GM23338 (cell line): ENCODE data around the gene HIC2. TPM values are rescaled to one million over a fixed set of nuclear protein-coding genes. Genes with fewer than 3 reads are reported as not detected.

Experiments
- ATAC-seq: fragments of 200-7000 bp; cut with Tn5 transposase; 3 replicates; pipeline ENCODE4 v1.9.1; 2020
- DNase-seq: peaks from one replicate; pipeline ENCODE4 v3.0.0-alpha.2; 2015; ENCODE audit warnings: low spot score
- H2AFZ ChIP-seq: fragments of 200-600 bp; sonication (generic); 2 replicates; pipeline ENCODE4 v1.8.0; 2016; ENCODE audit warnings: antibody characterized with exemption, mild to moderate bottlenecking, moderate library complexity
- H3F3A ChIP-seq: fragments of 200-600 bp; sonication (generic); replicated peaks from 2 replicates; pipeline ENCODE4 v1.8.0; 2017; ENCODE audit warnings: antibody characterized with exemption, mixed run types, low read depth
- H3K27ac ChIP-seq: fragments of 200-600 bp; sonication (generic); 2 replicates; pipeline ENCODE4 v1.6.1; 2016; ENCODE audit warnings: low read depth
- H3K27me3 ChIP-seq: fragments of 200-600 bp; sonication (generic); 2 replicates; pipeline ENCODE4 v1.8.0; 2016; ENCODE audit warnings: mild to moderate bottlenecking, mixed run types, moderate library complexity; ENCODE audit not compliant: insufficient read depth
- H3K36me3 ChIP-seq: fragments of 200-600 bp; sonication (generic); 2 replicates; pipeline ENCODE4 v1.8.0; 2016; ENCODE audit warnings: mild to moderate bottlenecking; ENCODE audit not compliant: insufficient read depth
- H3K4me1 ChIP-seq: fragments of 200-600 bp; sonication (generic); 2 replicates; pipeline ENCODE4 v1.8.0; 2016; ENCODE audit warnings: mild to moderate bottlenecking, moderate library complexity; ENCODE audit not compliant: insufficient read depth
- H3K4me2 ChIP-seq: fragments of 200-600 bp; sonication (generic); 2 replicates; pipeline ENCODE4 v1.7.1; 2017; ENCODE audit warnings: mixed run types
- H3K4me3 ChIP-seq: fragments of 200-600 bp; sonication (generic); 2 replicates; pipeline ENCODE4 v1.6.1; 2016; ENCODE audit warnings: mixed run types
- H3K79me2 ChIP-seq: fragments of 200-600 bp; sonication (generic); replicated peaks from 2 replicates; pipeline ENCODE4 v1.8.0; 2017; ENCODE audit warnings: mild to moderate bottlenecking; ENCODE audit not compliant: insufficient read depth
- H3K9me2 ChIP-seq: fragments of 200-600 bp; sonication (generic); 2 replicates; pipeline ENCODE4 v1.8.0; 2017; ENCODE audit not compliant: insufficient read depth
- H4K20me1 ChIP-seq: fragments of 200-600 bp; sonication (generic); replicated peaks from 2 replicates; pipeline ENCODE4 v1.8.0; 2017; ENCODE audit warnings: mild to moderate bottlenecking; ENCODE audit not compliant: insufficient read depth
- H3K27ac Mint-ChIP-seq: 2 replicates; pipeline ENCODE4 v1.8.0; 2020; ENCODE audit warnings: inconsistent platforms, mild to moderate bottlenecking, moderate library complexity, mixed read lengths
- H3K27me3 Mint-ChIP-seq: 3 replicates; pipeline ENCODE4 v1.8.0; 2022; ENCODE audit warnings: low read depth, mild to moderate bottlenecking, moderate library complexity, mixed read lengths, inconsistent platforms; ENCODE audit not compliant: insufficient read depth, poor library complexity
- H3K36me3 Mint-ChIP-seq: 3 replicates; pipeline ENCODE4 v1.8.0; 2021; ENCODE audit warnings: low read depth, mild to moderate bottlenecking, inconsistent platforms, moderate library complexity, mixed read lengths
- H3K4me1 Mint-ChIP-seq: 3 replicates; pipeline ENCODE4 v1.8.0; 2020; ENCODE audit warnings: mild to moderate bottlenecking, inconsistent platforms, mixed read lengths
- H3K4me3 Mint-ChIP-seq: 3 replicates; pipeline ENCODE4 v1.8.0; 2021; ENCODE audit warnings: moderate library complexity, mild to moderate bottlenecking, inconsistent platforms, mixed read lengths
- H3K9me3 Mint-ChIP-seq: 3 replicates; pipeline ENCODE4 v1.8.0; 2020; ENCODE audit warnings: moderate library complexity, mild to moderate bottlenecking, inconsistent platforms, mixed read lengths
- CREB1 ChIP-seq: fragments of 250-450 bp; sonication (Bioruptor Pico); IDR thresholded peaks from 2 replicates; pipeline ENCODE4 v1.5.0; 2020; ENCODE audit warnings: low read depth, mild to moderate bottlenecking, moderate library complexity
- CTCF ChIP-seq, 2 experiments: fragments of 200-600 bp in 1 of 2; sonication (generic) in 1 of 2; conservative IDR thresholded peaks; 2 replicates each; pipeline versions ENCODE4 v1.5.1 to v1.6.1; 2016 to 2017; ENCODE audit warnings: antibody characterized with exemption in 2 of 2, low read depth in 2 of 2, mild to moderate bottlenecking in 2 of 2, moderate library complexity in 1 of 2
- ETS1 ChIP-seq: IDR thresholded peaks from 2 replicates; pipeline ENCODE4 v1.6.1; 2016; ENCODE audit warnings: antibody characterized with exemption
- EZH2 ChIP-seq: fragments of 200-600 bp; sonication (generic); IDR thresholded peaks from one replicate; pipeline ENCODE4 v1.8.0; 2017; ENCODE audit warnings: antibody characterized with exemption, mild to moderate bottlenecking, low read depth; ENCODE audit not compliant: unreplicated experiment
- EZH2phosphoT487 ChIP-seq: fragments of 200-600 bp; sonication (generic); IDR thresholded peaks from one replicate; pipeline ENCODE4 v1.8.1; 2018; ENCODE audit warnings: antibody characterized with exemption; ENCODE audit not compliant: unreplicated experiment
- NANOG ChIP-seq: IDR thresholded peaks from 2 replicates; pipeline ENCODE4 v1.6.1; 2016; ENCODE audit warnings: antibody characterized with exemption, borderline replicate concordance
- POLR2AphosphoS5 ChIP-seq: IDR thresholded peaks from 2 replicates; pipeline ENCODE4 v1.6.1; 2016; ENCODE audit warnings: antibody characterized with exemption, low read depth
- REST ChIP-seq: IDR thresholded peaks from one replicate; pipeline ENCODE4 v1.6.1; 2018; ENCODE audit warnings: antibody characterized with exemption; ENCODE audit not compliant: unreplicated experiment
- STAT1 ChIP-seq: IDR thresholded peaks from one replicate; pipeline ENCODE4 v1.6.1; 2016; ENCODE audit warnings: antibody characterized with exemption; ENCODE audit not compliant: unreplicated experiment
- ZNF114 ChIP-seq: fragments of 250-450 bp; sonication (Bioruptor Pico); IDR thresholded peaks from 2 replicates; pipeline ENCODE4 v1.5.0; 2020; ENCODE audit warnings: mild to moderate bottlenecking, moderate library complexity
- ZNF331 ChIP-seq: fragments of 250-450 bp; sonication (Bioruptor Pico); IDR thresholded peaks from 2 replicates; pipeline ENCODE4 v1.5.0; 2020; ENCODE audit warnings: low read depth, mild to moderate bottlenecking, moderate library complexity
- polyA plus RNA-seq: library from polyadenylated mRNA; unstranded; fragments of >200 nt; fragmentation: Nextera tagmentation; extraction: Ambion mirVana; gene quantifications from 2 replicates; pipeline ENCODE4 v1.2.1, GENCODE V29; 2016
- total RNA-seq: library from RNA; depleted of rRNA; stranded (reverse); fragments of >200 nt; shearing (Covaris generic); gene quantifications from 2 replicates; pipeline ENCODE4 v1.2.3, GENCODE V29; 2014

Gene HIC2
- total and polyA plus RNA-seq, 2 experiments from 2014 or later: 8.0 to 34.0 TPM

- H3K9me3 Mint-ChIP-seq: no peaks in the 10 kb centered on the region; the same call in 2 of the 3 replicates
- Histone ChIP-seq H3K4me1 (0 out of 2 replicates have a peak, but pooled peaks cover 11% of the 10 kb centered on the region), H3K4me3 (no peak overlapping the region), H2AFZ (no peak overlapping the region), H3K27me3 (no peaks in the 10 kb centered on the region), H4K20me1 (peaks cover 11% of the 10 kb centered on the region), H3K36me3 (no peaks in the 10 kb centered on the region), H3F3A (no peaks in the 10 kb centered on the region), H3K27ac (no peak overlapping the region), H3K79me2 (peaks cover 13% of the 10 kb centered on the region; the same call in 1 of the 2 replicates), H3K4me2 (no peak overlapping the region), H3K9me2 (no peaks in the 10 kb centered on the region)
- H3K4me3 Mint-ChIP-seq: no peak overlapping the region
- DNase-seq (peak; percentile 64), ATAC-seq (peak; percentile 65)
- H3K27me3 Mint-ChIP-seq: peaks cover 11% of the 10 kb centered on the region
- peaks cover 15% of the 10 kb centered on the region for H3K36me3 Mint-ChIP-seq
- H3K4me1 Mint-ChIP-seq: peaks cover 34% of the 10 kb centered on the region
- peak; percentile 53 to 62 for TF ChIP-seq CTCF (conservative IDR thresholded peaks at IDR 0.05; ENCODE audit: low read depth in 2 of 2)
- no peak for TF ChIP-seq CREB1 (CRISPR knock-in tag)
- H3K27ac Mint-ChIP-seq: no peak overlapping the region; the same call in 1 of the 2 replicates
Observed at GRCh38 chr22:21447694-21448402, 30.7 kb downstream of the HIC2 start.

- Mint-ChIP-seq H3K36me3 (peaks cover 15% of the 10 kb centered on the region), H3K9me3 (no peaks in the 10 kb centered on the region), H3K4me3 (no peak overlapping the region), H3K27me3 (peaks cover 12% of the 10 kb centered on the region), H3K27ac (peak overlapping the region; percentile 8), H3K4me1 (peaks cover 25% of the 10 kb centered on the region)
- H3K4me1 ChIP-seq: 0 out of 2 replicates have a peak, but pooled peaks cover 4% of the 10 kb centered on the region
- H3K27ac ChIP-seq: no peak overlapping the region; the same call in 1 of the 2 replicates
- H3K9me2 ChIP-seq: no peaks in the 10 kb centered on the region
- peaks cover 11% of the 10 kb centered on the region for H4K20me1 ChIP-seq
- H3K36me3 ChIP-seq: no peaks in the 10 kb centered on the region
- H3K4me2 ChIP-seq: no peak overlapping the region
- peaks cover 3% of the 10 kb centered on the region; the same call in 1 of the 2 replicates for H3K79me2 ChIP-seq
- H3K4me3 ChIP-seq: no peak overlapping the region
- DNase-seq (no peak), ATAC-seq (no peak)
- H3K27me3 ChIP-seq: no peaks in the 10 kb centered on the region
- H3F3A ChIP-seq: no peaks in the 10 kb centered on the region
- no peak overlapping the region for H2AFZ ChIP-seq
- TF ChIP-seq ETS1 (no peak), EZH2phosphoT487 (no peak), NANOG (no peak), ZNF114 (CRISPR knock-in tag) (no peak), CTCF (conservative IDR thresholded peaks at IDR 0.05; ENCODE audit: low read depth in 2 of 2) (no peak), EZH2 (no peak), ZNF331 (CRISPR knock-in tag) (no peak), REST (no peak), POLR2AphosphoS5 (no peak), STAT1 (no peak), CREB1 (CRISPR knock-in tag) (no peak)
Observed at GRCh38 chr22:21448627-21449416, 31.7 kb downstream of the HIC2 start.
